ENCODE data around the gene SRA1. TPM values are rescaled to one million over a fixed set of nuclear protein-coding genes. Genes with fewer than 3 reads are reported as not detected.

The SRA1 gene
- total and polyA plus RNA-seq, 9 of the 15 experiments (the other 6 are each of a cell fraction or from before 2014, with no cell fraction given): 24.1 to 47.4 (median 41.3) TPM

DNA sequence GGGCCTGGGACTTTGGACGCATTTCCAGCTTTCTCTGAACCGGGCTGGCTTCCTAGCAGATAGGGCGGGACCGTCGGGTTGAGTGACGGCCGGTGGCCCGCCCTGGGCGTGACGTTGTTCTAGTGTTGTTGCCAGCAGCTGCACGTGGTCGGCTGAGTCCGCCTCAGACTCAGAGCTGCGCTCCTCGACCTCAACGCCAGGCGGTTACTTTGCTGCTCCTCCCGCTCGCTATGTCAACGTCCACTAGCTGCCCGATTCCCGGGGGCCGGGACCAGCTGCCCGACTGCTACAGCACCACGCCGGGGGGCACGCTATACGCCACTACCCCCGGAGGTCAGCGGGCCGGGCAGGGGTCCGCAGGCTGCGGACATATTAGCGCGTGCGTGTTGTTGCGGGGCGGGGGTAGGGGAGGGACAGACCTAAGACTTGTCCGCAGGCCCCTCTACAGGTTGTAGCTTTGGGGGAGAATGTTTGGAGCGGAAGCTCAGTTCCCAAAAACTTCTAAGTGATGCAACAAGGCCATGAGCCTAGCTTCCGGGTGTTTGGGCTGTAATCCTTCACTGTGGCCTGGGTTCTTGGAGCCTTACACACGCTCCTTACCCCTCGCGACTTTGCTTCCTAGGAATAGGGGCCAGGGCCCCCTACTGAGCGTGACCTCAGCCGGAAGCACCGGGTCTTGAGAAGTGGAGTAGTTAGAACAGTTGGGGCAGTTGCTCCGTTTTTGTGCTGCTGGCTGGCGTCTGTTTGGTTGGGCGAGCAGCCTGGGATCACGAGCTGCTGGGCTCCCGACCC is 9.6 kb downstream of the SRA1 start, which contains the start of gene EIF4EBP3 (continued):
- peak; percentile 76 for TF ChIP-seq ARID4B (CRISPR knock-in tag; IDR thresholded peaks at IDR 0.05)
- TF ChIP-seq, protein P1, sequence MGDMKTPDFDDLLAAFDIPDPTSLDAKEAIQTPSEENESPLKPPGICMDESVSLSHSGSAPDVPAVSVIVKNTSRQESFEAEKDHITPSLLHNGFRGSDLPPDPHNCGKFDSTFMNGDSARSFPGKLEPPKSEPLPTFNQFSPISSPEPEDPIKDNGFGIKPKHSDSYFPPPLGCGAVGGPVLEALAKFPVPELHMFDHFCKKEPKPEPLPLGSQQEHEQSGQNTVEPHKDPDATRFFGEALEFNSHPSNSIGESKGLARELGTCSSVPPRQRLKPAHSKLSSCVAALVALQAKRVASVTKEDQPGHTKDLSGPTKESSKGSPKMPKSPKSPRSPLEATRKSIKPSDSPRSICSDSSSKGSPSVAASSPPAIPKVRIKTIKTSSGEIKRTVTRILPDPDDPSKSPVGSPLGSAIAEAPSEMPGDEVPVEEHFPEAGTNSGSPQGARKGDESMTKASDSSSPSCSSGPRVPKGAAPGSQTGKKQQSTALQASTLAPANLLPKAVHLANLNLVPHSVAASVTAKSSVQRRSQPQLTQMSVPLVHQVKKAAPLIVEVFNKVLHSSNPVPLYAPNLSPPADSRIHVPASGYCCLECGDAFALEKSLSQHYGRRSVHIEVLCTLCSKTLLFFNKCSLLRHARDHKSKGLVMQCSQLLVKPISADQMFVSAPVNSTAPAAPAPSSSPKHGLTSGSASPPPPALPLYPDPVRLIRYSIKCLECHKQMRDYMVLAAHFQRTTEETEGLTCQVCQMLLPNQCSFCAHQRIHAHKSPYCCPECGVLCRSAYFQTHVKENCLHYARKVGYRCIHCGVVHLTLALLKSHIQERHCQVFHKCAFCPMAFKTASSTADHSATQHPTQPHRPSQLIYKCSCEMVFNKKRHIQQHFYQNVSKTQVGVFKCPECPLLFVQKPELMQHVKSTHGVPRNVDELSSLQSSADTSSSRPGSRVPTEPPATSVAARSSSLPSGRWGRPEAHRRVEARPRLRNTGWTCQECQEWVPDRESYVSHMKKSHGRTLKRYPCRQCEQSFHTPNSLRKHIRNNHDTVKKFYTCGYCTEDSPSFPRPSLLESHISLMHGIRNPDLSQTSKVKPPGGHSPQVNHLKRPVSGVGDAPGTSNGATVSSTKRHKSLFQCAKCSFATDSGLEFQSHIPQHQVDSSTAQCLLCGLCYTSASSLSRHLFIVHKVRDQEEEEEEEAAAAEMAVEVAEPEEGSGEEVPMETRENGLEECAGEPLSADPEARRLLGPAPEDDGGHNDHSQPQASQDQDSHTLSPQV (IDR thresholded peaks at IDR 0.05): peak; percentile 93
- peak; percentile 50 for TF ChIP-seq VEZF1 (CRISPR knock-in tag; IDR thresholded peaks at IDR 0.05)
- no peak for TF ChIP-seq ETV6 (IDR thresholded peaks at IDR 0.05; ENCODE audit: borderline replicate concordance in 1 of 2, low read depth in 2 of 2, low read length in 1 of 2)
- TF ChIP-seq ETV6 (CRISPR knock-in tag; IDR thresholded peaks at IDR 0.05; ENCODE audit: borderline replicate concordance): 0 out of 2 replicates have a peak, but pooled peaks have one; percentile 62
- TF ChIP-seq, protein P2, sequence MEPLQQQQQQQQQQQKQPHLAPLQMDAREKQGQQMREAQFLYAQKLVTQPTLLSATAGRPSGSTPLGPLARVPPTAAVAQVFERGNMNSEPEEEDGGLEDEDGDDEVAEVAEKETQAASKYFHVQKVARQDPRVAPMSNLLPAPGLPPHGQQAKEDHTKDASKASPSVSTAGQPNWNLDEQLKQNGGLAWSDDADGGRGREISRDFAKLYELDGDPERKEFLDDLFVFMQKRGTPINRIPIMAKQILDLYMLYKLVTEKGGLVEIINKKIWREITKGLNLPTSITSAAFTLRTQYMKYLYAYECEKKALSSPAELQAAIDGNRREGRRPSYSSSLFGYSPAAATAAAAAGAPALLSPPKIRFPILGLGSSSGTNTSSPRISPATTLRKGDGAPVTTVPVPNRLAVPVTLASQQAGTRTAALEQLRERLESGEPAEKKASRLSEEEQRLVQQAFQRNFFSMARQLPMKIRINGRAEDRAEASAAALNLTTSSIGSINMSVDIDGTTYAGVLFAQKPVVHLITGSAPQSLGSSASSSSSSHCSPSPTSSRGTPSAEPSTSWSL (CRISPR knock-in tag; IDR thresholded peaks at IDR 0.05; ENCODE audit: borderline replicate concordance): no peak
- peak; percentile 66; the same call in 1 of the 2 replicates for TF ChIP-seq POLR2AphosphoS2 (IDR thresholded peaks at IDR 0.05; ENCODE audit: low read length)
- TF ChIP-seq, protein P3, sequence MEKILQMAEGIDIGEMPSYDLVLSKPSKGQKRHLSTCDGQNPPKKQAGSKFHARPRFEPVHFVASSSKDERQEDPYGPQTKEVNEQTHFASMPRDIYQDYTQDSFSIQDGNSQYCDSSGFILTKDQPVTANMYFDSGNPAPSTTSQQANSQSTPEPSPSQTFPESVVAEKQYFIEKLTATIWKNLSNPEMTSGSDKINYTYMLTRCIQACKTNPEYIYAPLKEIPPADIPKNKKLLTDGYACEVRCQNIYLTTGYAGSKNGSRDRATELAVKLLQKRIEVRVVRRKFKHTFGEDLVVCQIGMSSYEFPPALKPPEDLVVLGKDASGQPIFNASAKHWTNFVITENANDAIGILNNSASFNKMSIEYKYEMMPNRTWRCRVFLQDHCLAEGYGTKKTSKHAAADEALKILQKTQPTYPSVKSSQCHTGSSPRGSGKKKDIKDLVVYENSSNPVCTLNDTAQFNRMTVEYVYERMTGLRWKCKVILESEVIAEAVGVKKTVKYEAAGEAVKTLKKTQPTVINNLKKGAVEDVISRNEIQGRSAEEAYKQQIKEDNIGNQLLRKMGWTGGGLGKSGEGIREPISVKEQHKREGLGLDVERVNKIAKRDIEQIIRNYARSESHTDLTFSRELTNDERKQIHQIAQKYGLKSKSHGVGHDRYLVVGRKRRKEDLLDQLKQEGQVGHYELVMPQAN (IDR thresholded peaks at IDR 0.05; ENCODE audit: borderline replicate concordance): peak; percentile 69; the same call in 1 of the 2 replicates
- TF ChIP-seq MTF1 (CRISPR knock-in tag; IDR thresholded peaks at IDR 0.05; ENCODE audit: borderline replicate concordance): no peak
- no peak for TF ChIP-seq GATAD2A (IDR thresholded peaks at IDR 0.05)
- TF ChIP-seq DDX20 (tag; IDR thresholded peaks at IDR 0.05; ENCODE audit: low read depth): no peak
